ENCODE measurements around the gene ZBTB16. TPM values are rescaled to one million over a fixed set of nuclear protein-coding genes. Genes with fewer than 3 reads are reported as not detected.

Gene ZBTB16
- total and polyA plus RNA-seq, 10 donors: 1.5 to 85.6 (median 42.1) TPM

- H3K4me1 ChIP-seq: peaks cover 0 to 34% (median 8%) of the 10 kb centered on the region in 6 donors
- H3K27me3 ChIP-seq (replicated peaks in 1 of 7): peaks cover 0 to 19% (median 0%) of the 10 kb centered on the region in 7 donors
- intact Hi-C loops (cut with DNase I; ENCODE audit: low total_unique reads): loop anchor here (10.0 kb wide), 1 partner anchor 325 kb away; no protein-coding TSS in a partner anchor
- 80 to 86% (median 84%) methylated on average over 9 of the region's 9 CpGs for WGBS, 5 donors
- DNase-seq: no peak
- no peaks in the 10 kb centered on the region for H3K36me3 ChIP-seq
- no peak for TF ChIP-seq CTCF (IDR thresholded peaks at IDR 0.05 in 8 of 11, conservative IDR thresholded peaks at IDR 0.05 in 3 of 11)
- no peak for TF ChIP-seq POLR2A (IDR thresholded peaks at IDR 0.05)
- TF ChIP-seq POLR2AphosphoS5 (IDR thresholded peaks at IDR 0.05): no peak
- no peaks in the 10 kb centered on the region for H3K9me3 ChIP-seq
- H3K4me3 ChIP-seq: no peak overlapping the region
- H3K27ac ChIP-seq: peak overlapping the region in 4 of 8 donors; percentile 16 to 76 (median 70)
These were observed 220.5 kb downstream of the ZBTB16 start for GRCh38 chr11:114279792-114280546.

DNA sequence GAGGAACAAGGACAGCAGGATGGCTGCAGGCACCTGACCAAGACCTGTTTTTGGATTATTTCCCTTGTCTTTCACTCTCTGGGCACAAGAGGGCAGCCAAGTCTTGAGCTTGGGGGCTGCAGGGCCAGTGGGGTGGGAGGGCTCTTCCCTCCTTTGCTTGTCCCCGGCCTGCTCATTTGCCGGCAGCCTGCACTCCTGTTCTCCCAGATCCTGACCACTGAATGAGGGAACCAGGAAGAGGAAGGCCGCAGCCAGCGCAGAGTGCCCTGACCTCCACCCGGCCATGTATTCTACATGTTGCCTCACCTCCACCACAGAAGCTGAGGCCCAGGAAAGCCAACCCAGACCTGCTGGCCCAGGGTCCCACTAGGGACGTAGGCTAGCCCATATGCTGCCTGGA, 221.2 kb downstream of the ZBTB16 start:
- Histone ChIP-seq H3K36me3 (no peaks in the 10 kb centered on the region), H3K4me3 (no peak overlapping the region), H3K27ac (peak overlapping the region in 7 of 8 donors; percentile 51 to 76 (median 66)), H3K27me3 (replicated peaks in 1 of 7) (peaks cover 0 to 19% (median 0%) of the 10 kb centered on the region in 7 donors), H3K9me3 (no peaks in the 10 kb centered on the region), H3K4me1 (peaks cover 0 to 34% (median 8%) of the 10 kb centered on the region in 6 donors)
- peak; percentile 83 for DNase-seq
- WGBS, 5 donors: 20 to 47% (median 28%) methylated on average over 6 of the region's 6 CpGs
- TF ChIP-seq POLR2AphosphoS5 (IDR thresholded peaks at IDR 0.05) (peak; percentile 60 to 70 (median 64)), POLR2A (IDR thresholded peaks at IDR 0.05) (no peak), CTCF (IDR thresholded peaks at IDR 0.05 in 8 of 11, conservative IDR thresholded peaks at IDR 0.05 in 3 of 11) (peak; percentile 20 to 66 (median 49))
- intact Hi-C loops (cut with DNase I; ENCODE audit: low total_unique reads): no loop called here

- no peak for TF ChIP-seq POLR2AphosphoS5 (IDR thresholded peaks at IDR 0.05)
- no peak for TF ChIP-seq CTCF (IDR thresholded peaks at IDR 0.05 in 8 of 11, conservative IDR thresholded peaks at IDR 0.05 in 3 of 11)
- TF ChIP-seq POLR2A (IDR thresholded peaks at IDR 0.05): no peak
- no peak overlapping the region for H3K4me3 ChIP-seq
- peaks cover 0 to 13% (median 0%) of the 10 kb centered on the region in 7 donors for H3K27me3 ChIP-seq (replicated peaks in 1 of 7)
- H3K27ac ChIP-seq: peak overlapping the region in 7 of 8 donors; percentile 51 to 76 (median 66)
- no peaks in the 10 kb centered on the region for H3K36me3 ChIP-seq
- no peak for DNase-seq
- H3K9me3 ChIP-seq: no peaks in the 10 kb centered on the region
- WGBS, 5 donors: 72 to 90% (median 80%) methylated on average over 1 of the region's 1 CpG
- H3K4me1 ChIP-seq: peaks cover 0 to 34% (median 8%) of the 10 kb centered on the region in 6 donors
- intact Hi-C loops (cut with DNase I; ENCODE audit: low total_unique reads): no loop called here
These were observed 222.0 kb downstream of the ZBTB16 start for GRCh38 chr11:114281388-114281956.

GRCh38 chr11:114282488-114282887, 223.0 kb downstream of the ZBTB16 start:
- 72 to 90% (median 84%) methylated on average over 3 of the region's 3 CpGs for WGBS, 5 donors
- intact Hi-C loops (cut with DNase I; ENCODE audit: low total_unique reads): no loop called here
- no peaks in the 10 kb centered on the region for H3K9me3 ChIP-seq
- peak overlapping the region in 1 of 8 donors; percentile 73 for H3K27ac ChIP-seq
- H3K4me1 ChIP-seq: peaks cover 0 to 39% (median 8%) of the 10 kb centered on the region in 6 donors
- H3K36me3 ChIP-seq: no peaks in the 10 kb centered on the region
- H3K27me3 ChIP-seq (replicated peaks in 1 of 7): peaks cover 0 to 9% (median 0%) of the 10 kb centered on the region in 7 donors
- TF ChIP-seq CTCF (IDR thresholded peaks at IDR 0.05 in 8 of 11, conservative IDR thresholded peaks at IDR 0.05 in 3 of 11): no peak
- no peak for TF ChIP-seq POLR2AphosphoS5 (IDR thresholded peaks at IDR 0.05)
- no peak for TF ChIP-seq POLR2A (IDR thresholded peaks at IDR 0.05)
- no peak for DNase-seq
- H3K4me3 ChIP-seq: no peak overlapping the region

Measured in spleen (tissue), 11 donors.